ENCODE results near the gene ETF1. TPM values are rescaled to one million over a fixed set of nuclear protein-coding genes. Genes with fewer than 3 reads are reported as not detected.

ETF1 gene
- total and polyA plus RNA-seq, 9 of the 15 experiments (the other 6 are each of a cell fraction or from before 2014, with no cell fraction given), result 53.7 to 209 (median 164) TPM

DNA sequence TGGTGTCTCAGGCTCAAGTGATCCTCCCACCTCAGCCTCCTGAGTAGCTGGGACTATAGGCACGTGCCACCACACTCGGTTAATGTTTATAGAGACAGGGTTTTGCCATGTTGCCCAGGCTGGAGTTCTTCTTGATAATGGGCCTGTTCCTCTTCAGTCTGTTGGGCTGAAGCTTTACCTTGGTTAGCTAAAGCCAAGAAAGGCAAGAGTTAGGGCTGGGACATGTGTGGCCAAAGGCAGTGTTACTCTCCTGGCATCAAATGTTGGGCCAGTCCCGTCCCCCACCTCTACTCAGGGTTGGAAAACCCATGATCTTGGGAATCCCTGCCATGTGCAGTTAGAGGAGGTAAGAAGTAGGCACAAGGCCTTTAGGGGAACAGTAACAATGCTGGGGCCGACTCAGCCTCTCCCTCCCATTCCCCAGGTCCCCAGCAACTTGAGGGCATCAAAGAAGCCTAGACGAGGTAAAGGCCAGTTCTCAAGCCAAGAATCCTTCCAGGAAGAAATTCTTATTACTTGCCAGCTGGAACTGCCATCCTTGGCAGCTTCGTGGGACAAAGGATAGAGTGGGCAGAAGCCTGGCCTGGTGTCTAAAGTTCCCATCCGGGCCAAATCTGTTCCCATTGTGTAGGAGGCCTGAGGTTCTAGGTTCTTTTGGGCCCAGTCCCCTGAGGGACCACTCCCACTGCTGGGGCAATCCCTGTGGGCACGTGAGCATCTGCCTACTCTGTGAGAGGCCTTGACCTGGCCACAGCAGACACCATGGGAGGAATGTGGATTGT, 73.3 kb downstream of the ETF1 start (continued):
- TF ChIP-seq FOXP1 (CRISPR knock-in tag; IDR thresholded peaks at IDR 0.05) (no peak), TAF7 (tag; IDR thresholded peaks at IDR 0.05) (no peak), HSF4 (CRISPR knock-in tag; IDR thresholded peaks at IDR 0.05; ENCODE audit: borderline replicate concordance) (no peak), NFIC (IDR thresholded peaks at IDR 0.05) (peak; percentile 24; the same call in 1 of the 2 replicates), RBM39 (optimal IDR thresholded peaks at IDR 0.05; ENCODE audit: low read depth, low read length) (peak; percentile 22), CEBPB (tag; IDR thresholded peaks at IDR 0.05) (no peak), BRF1 (IDR thresholded peaks at IDR 0.05; ENCODE audit: borderline replicate concordance, extremely low read depth, insufficient read length) (no peak), YBX1 (IDR thresholded peaks at IDR 0.05) (no peak), TEAD4 (IDR thresholded peaks at IDR 0.05; ENCODE audit: low read length) (peak; percentile 41), TEAD4 (CRISPR knock-in tag; IDR thresholded peaks at IDR 0.05; ENCODE audit: borderline replicate concordance) (no peak), FOXK2 (conservative IDR thresholded peaks at IDR 0.05 in 1 of 2, IDR thresholded peaks at IDR 0.05 in 1 of 2; ENCODE audit: low read depth in 2 of 2) (no peak), TFAM (CRISPR knock-in tag; conservative IDR thresholded peaks at IDR 0.05) (no peak), MTA2 (IDR thresholded peaks at IDR 0.05; ENCODE audit: low read depth) (no peak), TCF7 (IDR thresholded peaks at IDR 0.05; ENCODE audit: borderline replicate concordance) (no peak), MCM7 (IDR thresholded peaks at IDR 0.05) (no peak), POLR2H (tag; IDR thresholded peaks at IDR 0.05; ENCODE audit: low read depth) (0 out of 2 replicates have a peak, but pooled peaks have one; percentile 19), CSDE1 (IDR thresholded peaks at IDR 0.05) (no peak), NFXL1 (CRISPR knock-in tag; IDR thresholded peaks at IDR 0.05) (peak; percentile 93), ZZZ3 (IDR thresholded peaks at IDR 0.05) (no peak), HMG20B (CRISPR knock-in tag; IDR thresholded peaks at IDR 0.05) (no peak), NR3C1 (CRISPR knock-in tag; IDR thresholded peaks at IDR 0.05) (0 out of 2 replicates have a peak, but pooled peaks have one; percentile 27), HMGN3 (IDR thresholded peaks at IDR 0.05; ENCODE audit: borderline replicate concordance, extremely low read depth, insufficient read length, low read depth, low read length) (peak; percentile 24)
- TF ChIP-seq, protein P1, sequence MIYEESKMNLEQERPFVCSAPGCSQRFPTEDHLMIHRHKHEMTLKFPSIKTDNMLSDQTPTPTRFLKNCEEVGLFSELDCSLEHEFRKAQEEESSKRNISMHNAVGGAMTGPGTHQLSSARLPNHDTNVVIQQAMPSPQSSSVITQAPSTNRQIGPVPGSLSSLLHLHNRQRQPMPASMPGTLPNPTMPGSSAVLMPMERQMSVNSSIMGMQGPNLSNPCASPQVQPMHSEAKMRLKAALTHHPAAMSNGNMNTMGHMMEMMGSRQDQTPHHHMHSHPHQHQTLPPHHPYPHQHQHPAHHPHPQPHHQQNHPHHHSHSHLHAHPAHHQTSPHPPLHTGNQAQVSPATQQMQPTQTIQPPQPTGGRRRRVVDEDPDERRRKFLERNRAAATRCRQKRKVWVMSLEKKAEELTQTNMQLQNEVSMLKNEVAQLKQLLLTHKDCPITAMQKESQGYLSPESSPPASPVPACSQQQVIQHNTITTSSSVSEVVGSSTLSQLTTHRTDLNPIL (CRISPR knock-in tag; IDR thresholded peaks at IDR 0.05), result no peak
- TF ChIP-seq, protein P2, sequence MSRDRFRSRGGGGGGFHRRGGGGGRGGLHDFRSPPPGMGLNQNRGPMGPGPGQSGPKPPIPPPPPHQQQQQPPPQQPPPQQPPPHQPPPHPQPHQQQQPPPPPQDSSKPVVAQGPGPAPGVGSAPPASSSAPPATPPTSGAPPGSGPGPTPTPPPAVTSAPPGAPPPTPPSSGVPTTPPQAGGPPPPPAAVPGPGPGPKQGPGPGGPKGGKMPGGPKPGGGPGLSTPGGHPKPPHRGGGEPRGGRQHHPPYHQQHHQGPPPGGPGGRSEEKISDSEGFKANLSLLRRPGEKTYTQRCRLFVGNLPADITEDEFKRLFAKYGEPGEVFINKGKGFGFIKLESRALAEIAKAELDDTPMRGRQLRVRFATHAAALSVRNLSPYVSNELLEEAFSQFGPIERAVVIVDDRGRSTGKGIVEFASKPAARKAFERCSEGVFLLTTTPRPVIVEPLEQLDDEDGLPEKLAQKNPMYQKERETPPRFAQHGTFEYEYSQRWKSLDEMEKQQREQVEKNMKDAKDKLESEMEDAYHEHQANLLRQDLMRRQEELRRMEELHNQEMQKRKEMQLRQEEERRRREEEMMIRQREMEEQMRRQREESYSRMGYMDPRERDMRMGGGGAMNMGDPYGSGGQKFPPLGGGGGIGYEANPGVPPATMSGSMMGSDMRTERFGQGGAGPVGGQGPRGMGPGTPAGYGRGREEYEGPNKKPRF (IDR thresholded peaks at IDR 0.05; ENCODE audit: low read depth, low read length), result peak; percentile 90
- TF ChIP-seq, protein P3, sequence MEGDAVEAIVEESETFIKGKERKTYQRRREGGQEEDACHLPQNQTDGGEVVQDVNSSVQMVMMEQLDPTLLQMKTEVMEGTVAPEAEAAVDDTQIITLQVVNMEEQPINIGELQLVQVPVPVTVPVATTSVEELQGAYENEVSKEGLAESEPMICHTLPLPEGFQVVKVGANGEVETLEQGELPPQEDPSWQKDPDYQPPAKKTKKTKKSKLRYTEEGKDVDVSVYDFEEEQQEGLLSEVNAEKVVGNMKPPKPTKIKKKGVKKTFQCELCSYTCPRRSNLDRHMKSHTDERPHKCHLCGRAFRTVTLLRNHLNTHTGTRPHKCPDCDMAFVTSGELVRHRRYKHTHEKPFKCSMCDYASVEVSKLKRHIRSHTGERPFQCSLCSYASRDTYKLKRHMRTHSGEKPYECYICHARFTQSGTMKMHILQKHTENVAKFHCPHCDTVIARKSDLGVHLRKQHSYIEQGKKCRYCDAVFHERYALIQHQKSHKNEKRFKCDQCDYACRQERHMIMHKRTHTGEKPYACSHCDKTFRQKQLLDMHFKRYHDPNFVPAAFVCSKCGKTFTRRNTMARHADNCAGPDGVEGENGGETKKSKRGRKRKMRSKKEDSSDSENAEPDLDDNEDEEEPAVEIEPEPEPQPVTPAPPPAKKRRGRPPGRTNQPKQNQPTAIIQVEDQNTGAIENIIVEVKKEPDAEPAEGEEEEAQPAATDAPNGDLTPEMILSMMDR (IDR thresholded peaks at IDR 0.05 in 2 of 3, conservative IDR thresholded peaks at IDR 0.05 in 1 of 3; ENCODE audit: insufficient read depth in 2 of 3, low read depth in 1 of 3, low read length in 3 of 3), result no peak
